Memory B cell (primary cell): ENCODE measurements around the gene CEP162.
"Not testable (repeated sequence)": the region's sequence is repeated elsewhere in the genome, so short reads cannot be mapped to it uniquely, and the experiment has no call there.

ENCODE experiments used
- ATAC-seq: fragments of 150-1000 bp; cut with Tn5 transposase; 2 replicates; pipeline ENCODE4 v1.10.0; 2021; ENCODE audit warnings: low read depth, mild to moderate bottlenecking, moderate library complexity
- DNase-seq, 2 donors: peaks; one replicate each; pipeline ENCODE4 v3.0.0; 2022; ENCODE audit warnings: low spot score in 2 of 2
- H3K27ac Mint-ChIP-seq: one replicate; pipeline ENCODE4 v1.8.0; 2022; ENCODE audit warnings: mild to moderate bottlenecking, moderate library complexity, mixed read lengths
- H3K27me3 Mint-ChIP-seq: one replicate; pipeline ENCODE4 v1.8.0; 2022; ENCODE audit warnings: mixed read lengths
- H3K36me3 Mint-ChIP-seq: one replicate; pipeline ENCODE4 v1.8.0; 2022; ENCODE audit warnings: mild to moderate bottlenecking, mixed read lengths
- H3K4me1 Mint-ChIP-seq: one replicate; pipeline ENCODE4 v1.8.0; 2022; ENCODE audit warnings: mixed read lengths
- H3K4me3 Mint-ChIP-seq: one replicate; pipeline ENCODE4 v1.8.0; 2022; ENCODE audit warnings: mild to moderate bottlenecking, moderate library complexity, mixed read lengths
- H3K9me3 Mint-ChIP-seq: one replicate; pipeline ENCODE4 v1.8.0; 2022; ENCODE audit warnings: mixed read lengths

Gene CEP162

GRCh38 chr6:84213217-84213616, 14.2 kb downstream of the CEP162 start:
- no peak for ATAC-seq
- peaks cover 4% of the 10 kb centered on the region for H3K4me1 Mint-ChIP-seq

GRCh38 chr6:84204011-84204410, 23.4 kb downstream of the CEP162 start:
- DNase-seq (no peak), ATAC-seq (no peak)
- no peak overlapping the region for H3K27ac Mint-ChIP-seq
- no peaks in the 10 kb centered on the region for H3K27me3 Mint-ChIP-seq
- H3K36me3 Mint-ChIP-seq: peaks cover 26% of the 10 kb centered on the region
- H3K4me3 Mint-ChIP-seq: no peak overlapping the region
- H3K4me1 Mint-ChIP-seq: no peaks in the 10 kb centered on the region
- H3K9me3 Mint-ChIP-seq: no peaks in the 10 kb centered on the region

More at GRCh38 chr6:84213217-84213616, 14.2 kb downstream of the CEP162 start:
- Mint-ChIP-seq H3K36me3 (peaks cover 12% of the 10 kb centered on the region), H3K4me3 (no peak overlapping the region), H3K9me3 (no peaks in the 10 kb centered on the region), H3K27me3 (no peaks in the 10 kb centered on the region), H3K27ac (no peak overlapping the region)
- DNase-seq: no peak

- not testable (repeated sequence) for H3K27ac Mint-ChIP-seq, H3K9me3 Mint-ChIP-seq, DNase-seq, H3K27me3 Mint-ChIP-seq, H3K4me3 Mint-ChIP-seq, ATAC-seq, H3K4me1 Mint-ChIP-seq
- peaks cover 34% of the 10 kb centered on the region for H3K36me3 Mint-ChIP-seq
Measured at GRCh38 chr6:84199987-84200386, 27.5 kb downstream of the CEP162 start.

GRCh38 chr6:84197708-84198107, 29.7 kb downstream of the CEP162 start:
- no peak for ATAC-seq
- no peak for DNase-seq
- Mint-ChIP-seq H3K27me3 (no peaks in the 10 kb centered on the region), H3K4me3 (no peak overlapping the region), H3K4me1 (no peaks in the 10 kb centered on the region), H3K27ac (no peak overlapping the region), H3K36me3 (peaks cover 36% of the 10 kb centered on the region), H3K9me3 (no peaks in the 10 kb centered on the region)

GRCh38 chr6:84193114-84193708, 34.2 kb downstream of the CEP162 start:
- ATAC-seq (no peak), DNase-seq (no peak)
- Mint-ChIP-seq H3K27me3 (no peaks in the 10 kb centered on the region), H3K27ac (no peak overlapping the region), H3K4me3 (no peak overlapping the region), H3K9me3 (no peaks in the 10 kb centered on the region), H3K4me1 (no peaks in the 10 kb centered on the region), H3K36me3 (peaks cover 46% of the 10 kb centered on the region)

- no peaks in the 10 kb centered on the region for H3K4me1 Mint-ChIP-seq
- DNase-seq: no peak
- H3K9me3 Mint-ChIP-seq: no peaks in the 10 kb centered on the region
- ATAC-seq: no peak
- H3K36me3 Mint-ChIP-seq: peaks cover 48% of the 10 kb centered on the region
- no peak overlapping the region for H3K4me3 Mint-ChIP-seq
- no peak overlapping the region for H3K27ac Mint-ChIP-seq
- no peaks in the 10 kb centered on the region for H3K27me3 Mint-ChIP-seq
Measured at GRCh38 chr6:84191802-84192201, 35.6 kb downstream of the CEP162 start.

- not testable (repeated sequence) for H3K27ac Mint-ChIP-seq, H3K9me3 Mint-ChIP-seq, H3K27me3 Mint-ChIP-seq, H3K4me1 Mint-ChIP-seq, DNase-seq, ATAC-seq, H3K4me3 Mint-ChIP-seq
- peaks cover 33% of the 10 kb centered on the region for H3K36me3 Mint-ChIP-seq
Measured at GRCh38 chr6:84189356-84189755, 38.1 kb downstream of the CEP162 start.

- Mint-ChIP-seq H3K27me3 (no peaks in the 10 kb centered on the region), H3K4me3 (no peak overlapping the region), H3K27ac (no peak overlapping the region), H3K9me3 (peaks cover 1% of the 10 kb centered on the region), H3K4me1 (no peaks in the 10 kb centered on the region), H3K36me3 (peaks cover 15% of the 10 kb centered on the region)
- DNase-seq (no peak), ATAC-seq (no peak)
Measured at GRCh38 chr6:84183430-84183829, 44.0 kb downstream of the CEP162 start.

GRCh38 chr6:84182001-84182400, 45.4 kb downstream of the CEP162 start:
- Mint-ChIP-seq H3K27ac (no peak overlapping the region), H3K36me3 (peaks cover 14% of the 10 kb centered on the region), H3K27me3 (no peaks in the 10 kb centered on the region), H3K4me1 (no peaks in the 10 kb centered on the region), H3K4me3 (no peak overlapping the region), H3K9me3 (peaks cover 1% of the 10 kb centered on the region)
- DNase-seq (no peak), ATAC-seq (no peak)

- H3K27ac Mint-ChIP-seq: no peak overlapping the region
- DNase-seq: no peak
- no peaks in the 10 kb centered on the region for H3K27me3 Mint-ChIP-seq
- peaks cover 30% of the 10 kb centered on the region for H3K36me3 Mint-ChIP-seq
- no peak overlapping the region for H3K4me3 Mint-ChIP-seq
- no peaks in the 10 kb centered on the region for H3K4me1 Mint-ChIP-seq
- ATAC-seq: no peak
- peaks cover 3% of the 10 kb centered on the region for H3K9me3 Mint-ChIP-seq
Measured at GRCh38 chr6:84177241-84177640, 50.2 kb downstream of the CEP162 start.

GRCh38 chr6:84172574-84172973, 54.9 kb downstream of the CEP162 start:
- Mint-ChIP-seq H3K4me3 (no peak overlapping the region), H3K4me1 (peaks cover 5% of the 10 kb centered on the region), H3K36me3 (peaks cover 26% of the 10 kb centered on the region), H3K27me3 (no peaks in the 10 kb centered on the region), H3K9me3 (peaks cover 2% of the 10 kb centered on the region), H3K27ac (no peak overlapping the region)
- ATAC-seq (no peak), DNase-seq (no peak)

- Mint-ChIP-seq H3K27me3 (no peaks in the 10 kb centered on the region), H3K27ac (no peak overlapping the region), H3K4me1 (peaks cover 5% of the 10 kb centered on the region), H3K36me3 (peaks cover 24% of the 10 kb centered on the region), H3K9me3 (peaks cover 2% of the 10 kb centered on the region), H3K4me3 (no peak overlapping the region)
- DNase-seq (no peak), ATAC-seq (no peak)
Measured at GRCh38 chr6:84172080-84172479, 55.4 kb downstream of the CEP162 start.

- DNase-seq (no peak), ATAC-seq (no peak)
- H3K36me3 Mint-ChIP-seq: peaks cover 34% of the 10 kb centered on the region
- peaks cover 2% of the 10 kb centered on the region for H3K9me3 Mint-ChIP-seq
- H3K4me3 Mint-ChIP-seq: no peak overlapping the region
- H3K27ac Mint-ChIP-seq: no peak overlapping the region
- peaks cover 5% of the 10 kb centered on the region for H3K4me1 Mint-ChIP-seq
- H3K27me3 Mint-ChIP-seq: no peaks in the 10 kb centered on the region
Measured at GRCh38 chr6:84167457-84167856, 60.0 kb downstream of the CEP162 start.

- Mint-ChIP-seq H3K27ac (no peak overlapping the region), H3K9me3 (peaks cover 2% of the 10 kb centered on the region), H3K4me3 (no peak overlapping the region), H3K4me1 (peaks cover 5% of the 10 kb centered on the region), H3K27me3 (no peaks in the 10 kb centered on the region), H3K36me3 (peaks cover 30% of the 10 kb centered on the region)
- no peak for DNase-seq
- ATAC-seq: no peak
Measured at GRCh38 chr6:84166395-84166794, 61.0 kb downstream of the CEP162 start.

GRCh38 chr6:84164328-84164727, 63.1 kb downstream of the CEP162 start:
- not testable (repeated sequence) for H3K27ac Mint-ChIP-seq, H3K4me3 Mint-ChIP-seq, ATAC-seq, H3K27me3 Mint-ChIP-seq, H3K4me1 Mint-ChIP-seq, DNase-seq, H3K9me3 Mint-ChIP-seq
- peaks cover 37% of the 10 kb centered on the region for H3K36me3 Mint-ChIP-seq
